ENCODE data around the gene BICD2. TPM values are rescaled to one million over a fixed set of nuclear protein-coding genes. Genes with fewer than 3 reads are reported as not detected.

The BICD2 gene
- polyA plus RNA-seq, 3 donors = 13.8 to 29.4 (median 25.6) TPM

GRCh38 chr9:92752812-92753404, 11.7 kb downstream of the BICD2 start:
- peak overlapping the region in 1 of 2 donors; percentile 58 for H3K27ac ChIP-seq (ENCODE audit: low read depth in 1 of 2, low read length in 2 of 2)
- intact Hi-C loops (cut with micrococcal nuclease) = no loop called here
- no peak overlapping the region for H2AFZ ChIP-seq (ENCODE audit: insufficient read depth, low read depth, low read length, poor library complexity, severe bottlenecking)
- H3K27me3 ChIP-seq (ENCODE audit: control insufficient read depth in 2 of 2, insufficient read depth in 2 of 2, low read length in 2 of 2) = no peaks in the 10 kb centered on the region
- Mint-ChIP-seq H3K27me3 (ENCODE audit: low read depth in 3 of 3) (peaks cover 0 to 7% (median 0%) of the 10 kb centered on the region in 3 donors), H3K4me1 (peaks cover 84% of the 10 kb centered on the region), H3K4me3 (no peak overlapping the region), H3K27ac (peak overlapping the region in 6 of 7 donors; percentile 3 to 81 (median 59)), H3K36me3 (peaks cover 0 to 11% of the 10 kb centered on the region in 2 donors), H3K9me3 (peaks cover 0 to 9% (median 3%) of the 10 kb centered on the region in 7 donors)
- no peak for DNase-seq
- peaks cover 0 to 5% of the 10 kb centered on the region in 2 donors for H3K9me3 ChIP-seq (replicated peaks in 1 of 2; ENCODE audit: control insufficient read depth in 1 of 2, insufficient read depth in 1 of 2, low read length in 2 of 2)
- H3K4me3 ChIP-seq (replicated peaks in 1 of 3; ENCODE audit: low read depth in 2 of 3, low read length in 3 of 3) = no peak overlapping the region
- WGBS (ENCODE audit: insufficient coverage) = no CpG with 5 or more reads among the region's 4 CpGs
- peaks cover 72 to 79% of the 10 kb centered on the region in 2 donors for H3K4me1 ChIP-seq (ENCODE audit: control insufficient read depth in 1 of 2, insufficient read depth in 2 of 2, low read length in 2 of 2)
- H3K4me2 ChIP-seq (replicated peaks; ENCODE audit: extremely low read depth, low read length, poor library complexity, severe bottlenecking) = no peak overlapping the region
- H3K79me2 ChIP-seq (ENCODE audit: insufficient read depth, low read length) = peaks cover 91% of the 10 kb centered on the region
- H4K20me1 ChIP-seq (ENCODE audit: insufficient read depth, low read length) = peaks cover 84% of the 10 kb centered on the region
- TF ChIP-seq, protein P1, sequence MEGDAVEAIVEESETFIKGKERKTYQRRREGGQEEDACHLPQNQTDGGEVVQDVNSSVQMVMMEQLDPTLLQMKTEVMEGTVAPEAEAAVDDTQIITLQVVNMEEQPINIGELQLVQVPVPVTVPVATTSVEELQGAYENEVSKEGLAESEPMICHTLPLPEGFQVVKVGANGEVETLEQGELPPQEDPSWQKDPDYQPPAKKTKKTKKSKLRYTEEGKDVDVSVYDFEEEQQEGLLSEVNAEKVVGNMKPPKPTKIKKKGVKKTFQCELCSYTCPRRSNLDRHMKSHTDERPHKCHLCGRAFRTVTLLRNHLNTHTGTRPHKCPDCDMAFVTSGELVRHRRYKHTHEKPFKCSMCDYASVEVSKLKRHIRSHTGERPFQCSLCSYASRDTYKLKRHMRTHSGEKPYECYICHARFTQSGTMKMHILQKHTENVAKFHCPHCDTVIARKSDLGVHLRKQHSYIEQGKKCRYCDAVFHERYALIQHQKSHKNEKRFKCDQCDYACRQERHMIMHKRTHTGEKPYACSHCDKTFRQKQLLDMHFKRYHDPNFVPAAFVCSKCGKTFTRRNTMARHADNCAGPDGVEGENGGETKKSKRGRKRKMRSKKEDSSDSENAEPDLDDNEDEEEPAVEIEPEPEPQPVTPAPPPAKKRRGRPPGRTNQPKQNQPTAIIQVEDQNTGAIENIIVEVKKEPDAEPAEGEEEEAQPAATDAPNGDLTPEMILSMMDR (IDR thresholded peaks at IDR 0.05) = no peak
- H3K9ac ChIP-seq (ENCODE audit: insufficient read depth, low read length, poor library complexity, severe bottlenecking) = no peak overlapping the region
- no peaks in the 10 kb centered on the region for H3K36me3 ChIP-seq (replicated peaks in 1 of 2; ENCODE audit: control insufficient read depth in 1 of 2, insufficient read depth in 2 of 2, low read length in 2 of 2)

DNA sequence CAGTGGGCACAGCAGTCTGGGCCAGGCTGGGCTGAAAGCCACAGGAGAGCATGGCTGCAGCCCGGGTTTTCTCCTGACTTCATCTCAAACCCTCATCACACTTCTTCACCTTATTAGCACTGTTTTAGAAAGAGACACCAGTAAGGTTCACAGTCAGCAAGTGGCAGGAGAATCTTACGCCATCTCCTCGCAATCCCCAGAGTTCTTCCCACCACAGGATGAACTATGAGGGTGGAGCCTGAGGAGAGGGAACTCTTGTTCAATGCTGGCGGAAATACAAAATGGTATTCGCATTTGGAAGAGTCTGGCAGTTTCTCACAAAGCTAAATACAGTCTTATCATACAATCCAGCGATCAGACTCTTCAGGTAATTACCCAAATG, 14.7 kb downstream of the BICD2 start:
- peaks cover 0 to 7% (median 0%) of the 10 kb centered on the region in 3 donors for H3K27me3 Mint-ChIP-seq (ENCODE audit: low read depth in 3 of 3)
- peaks cover 0 to 5% of the 10 kb centered on the region in 2 donors for H3K9me3 ChIP-seq (replicated peaks in 1 of 2; ENCODE audit: control insufficient read depth in 1 of 2, insufficient read depth in 1 of 2, low read length in 2 of 2)
- H3K27ac ChIP-seq (ENCODE audit: low read depth in 1 of 2, low read length in 2 of 2) = peak overlapping the region; percentile 59 to 75
- H3K4me1 ChIP-seq (ENCODE audit: control insufficient read depth in 1 of 2, insufficient read depth in 2 of 2, low read length in 2 of 2) = peaks cover 61 to 68% of the 10 kb centered on the region in 2 donors
- TF ChIP-seq, protein P1 (IDR thresholded peaks at IDR 0.05) = no peak
- H3K9me3 Mint-ChIP-seq = peaks cover 0 to 9% (median 3%) of the 10 kb centered on the region in 7 donors
- no CpG with 5 or more reads among the region's 6 CpGs for WGBS (ENCODE audit: insufficient coverage)
- peaks cover 91% of the 10 kb centered on the region for H4K20me1 ChIP-seq (ENCODE audit: insufficient read depth, low read length)
- peaks cover 0 to 11% of the 10 kb centered on the region in 2 donors for H3K36me3 Mint-ChIP-seq
- peaks cover 95% of the 10 kb centered on the region for H3K79me2 ChIP-seq (ENCODE audit: insufficient read depth, low read length)
- H3K4me1 Mint-ChIP-seq = peaks cover 86% of the 10 kb centered on the region
- DNase-seq = peak in 1 of 3 donors; percentile 31
- H3K27me3 ChIP-seq (ENCODE audit: control insufficient read depth in 2 of 2, insufficient read depth in 2 of 2, low read length in 2 of 2) = no peaks in the 10 kb centered on the region
- intact Hi-C loops (cut with micrococcal nuclease) = no loop called here
- H3K4me2 ChIP-seq (replicated peaks; ENCODE audit: extremely low read depth, low read length, poor library complexity, severe bottlenecking) = peak overlapping the region; percentile 34
- H3K9ac ChIP-seq (ENCODE audit: insufficient read depth, low read length, poor library complexity, severe bottlenecking) = no peak overlapping the region
- peak overlapping the region; percentile 39 to 90 (median 72) for H3K27ac Mint-ChIP-seq
- H3K4me3 Mint-ChIP-seq = peak overlapping the region in 1 of 2 donors; percentile 63
- no peak overlapping the region for H2AFZ ChIP-seq (ENCODE audit: insufficient read depth, low read depth, low read length, poor library complexity, severe bottlenecking)
- no peaks in the 10 kb centered on the region for H3K36me3 ChIP-seq (replicated peaks in 1 of 2; ENCODE audit: control insufficient read depth in 1 of 2, insufficient read depth in 2 of 2, low read length in 2 of 2)
- peak overlapping the region in 1 of 3 experiments; percentile 2 for H3K4me3 ChIP-seq (replicated peaks in 1 of 3; ENCODE audit: low read depth in 2 of 3, low read length in 3 of 3)
